HG03103 (cell line): ENCODE measurements around the gene TP53.
"Not testable (repeated sequence)": the region's sequence is repeated elsewhere in the genome, so short reads cannot be mapped to it uniquely, and the experiment has no call there.

Experiments used
- ATAC-seq: cut with Tn5 transposase; IDR thresholded peaks from one replicate; pipeline ENCODE4 v1.9.1; 2021; ENCODE audit warnings: low read depth; ENCODE audit not compliant: unreplicated experiment

The TP53 gene

GRCh38 chr17:7634384-7634783 lies 52.9 kb downstream of the TP53 start:
- no peak for ATAC-seq

DNA sequence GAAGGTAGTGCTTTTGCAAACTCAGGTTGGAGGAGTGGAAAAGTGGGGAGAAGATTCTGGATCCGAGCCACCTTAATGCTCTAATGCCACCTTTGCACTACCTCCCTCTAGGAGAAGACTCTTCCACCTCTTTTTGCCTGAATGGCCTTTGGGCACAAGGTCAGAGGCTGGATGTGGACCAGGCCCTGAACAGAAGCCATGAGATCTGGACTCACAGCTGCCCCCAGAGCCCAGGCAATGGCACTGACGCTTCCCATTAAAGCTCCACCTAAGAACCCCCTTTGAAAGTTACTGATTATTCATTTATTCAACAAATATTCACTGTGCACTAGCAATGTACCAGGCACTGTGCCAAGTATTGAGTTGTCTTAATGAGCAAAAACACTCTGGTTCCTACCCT lies 54.2 kb downstream of the TP53 start:
- no peak for ATAC-seq

DNA sequence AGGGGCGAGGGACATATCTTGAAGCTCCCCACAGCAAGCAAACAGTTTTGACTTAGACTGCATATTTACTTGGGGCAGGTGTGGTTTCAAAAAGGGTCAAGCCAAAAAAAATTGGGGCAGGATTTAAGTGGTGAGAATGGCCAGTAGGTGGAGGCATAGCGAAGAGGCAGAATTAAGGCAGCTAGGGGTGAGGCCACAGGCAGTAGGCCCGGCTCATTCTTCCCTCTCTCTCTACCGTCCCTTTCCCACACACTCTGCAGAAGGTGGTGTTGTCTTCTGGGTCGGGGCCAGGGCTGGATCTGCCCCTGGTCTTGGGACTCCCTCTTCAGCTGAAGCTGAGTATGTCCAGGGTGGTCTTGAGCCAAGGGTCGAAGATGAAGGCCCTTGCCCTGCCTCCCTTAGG lies 54.8 kb downstream of the TP53 start:
- ATAC-seq = no peak

- no peak for ATAC-seq
These were observed 55.6 kb downstream of the TP53 start for GRCh38 chr17:7631398-7632380.

GRCh38 chr17:7629939-7630571 lies 57.2 kb downstream of the TP53 start, which contains the start of gene SHBG:
Gene SHBG, plus strand, starts transcription at chr17:7630135. Its CDS starts 38 bp downstream, at chr17:7630173.
- no peak for ATAC-seq

GRCh38 chr17:7627250-7628121 lies 59.8 kb downstream of the TP53 start, which contains the start of gene SAT2:
Gene SAT2, minus strand, starts transcription at chr17:7627821. Its CDS starts 186 bp downstream, at chr17:7627635.
- peak; percentile 83 for ATAC-seq

GRCh38 chr17:7626956-7627249 lies 60.4 kb downstream of the TP53 start:
- no peak for ATAC-seq

DNA sequence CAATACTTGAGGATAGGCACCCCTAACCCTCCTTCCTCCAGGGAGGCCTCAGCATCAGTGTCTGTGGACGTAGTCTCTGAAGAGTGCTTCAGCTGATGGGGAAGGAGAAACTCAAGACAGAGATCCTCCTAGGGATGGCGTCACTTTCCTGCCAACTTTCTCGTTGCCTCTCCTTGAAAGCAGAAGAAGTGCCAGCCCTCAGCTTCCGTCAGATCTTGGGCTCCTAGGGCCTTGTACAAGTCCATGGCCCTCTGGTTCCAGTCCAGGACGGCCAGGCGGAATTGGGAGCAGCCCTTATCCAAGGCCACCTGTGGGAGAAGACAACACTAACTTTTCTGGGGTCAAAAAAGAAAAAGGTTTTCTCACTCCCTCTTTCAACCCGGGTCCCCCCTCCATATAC lies 61.0 kb downstream of the TP53 start:
- no peak for ATAC-seq

- not testable (repeated sequence) for ATAC-seq
These were observed 61.5 kb downstream of the TP53 start for GRCh38 chr17:7625749-7626148.

- no peak for ATAC-seq
These were observed 63.6 kb downstream of the TP53 start for GRCh38 chr17:7623661-7624060.

DNA sequence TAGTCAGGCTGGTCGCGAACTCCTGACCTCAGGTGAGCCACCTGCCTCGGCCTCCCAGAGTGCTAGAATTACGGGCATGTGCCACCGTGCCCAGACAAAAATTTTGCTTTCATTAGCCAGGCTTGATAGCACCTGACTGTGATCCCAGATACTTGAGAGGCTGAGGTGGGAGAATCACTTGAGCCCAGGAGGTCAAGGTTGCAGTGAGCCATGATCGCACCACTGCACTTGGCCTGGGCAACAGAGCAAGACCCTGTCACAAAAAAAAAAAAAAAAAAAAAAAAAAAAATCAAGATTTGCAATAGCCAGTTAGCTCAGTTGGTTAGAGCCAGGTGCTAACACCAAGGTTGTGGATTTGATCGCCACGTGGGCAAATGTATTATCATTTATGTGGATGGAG lies 66.5 kb downstream of the TP53 start:
- no peak for ATAC-seq

- ATAC-seq = no peak
These were observed 68.7 kb downstream of the TP53 start for GRCh38 chr17:7618608-7619007.
